Superior temporal gyrus (tissue), 1 donor: ENCODE measurements around the gene RARB.
A peak's percentile ranks its signal among the peaks of the same experiment; 100 is the strongest.

Source experiments
- DNase-seq: peaks from one replicate; pipeline ENCODE4 v3.0.0-alpha.2; 2016; ENCODE audit errors: extremely low spot score

RARB gene

DNA sequence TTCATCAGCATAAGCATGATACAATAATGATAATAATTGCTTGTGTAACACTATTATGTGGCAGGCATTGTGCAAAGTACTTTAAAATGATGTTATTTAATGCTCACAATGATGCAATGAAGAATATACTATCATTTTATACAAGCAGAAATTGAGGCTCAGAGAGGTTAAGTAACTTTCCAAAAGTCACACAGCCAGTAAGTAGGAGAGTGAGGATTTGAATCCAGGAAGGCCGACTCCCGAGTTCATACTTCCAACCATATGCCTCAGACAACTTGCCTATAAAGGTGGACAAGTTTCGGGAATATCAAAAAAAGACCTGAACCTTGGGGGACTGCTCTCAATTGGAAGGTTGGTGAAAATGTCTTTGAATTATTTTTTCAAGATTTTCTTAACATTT is 19.9 kb downstream of the RARB start:
- DNase-seq, result no peak

DNA sequence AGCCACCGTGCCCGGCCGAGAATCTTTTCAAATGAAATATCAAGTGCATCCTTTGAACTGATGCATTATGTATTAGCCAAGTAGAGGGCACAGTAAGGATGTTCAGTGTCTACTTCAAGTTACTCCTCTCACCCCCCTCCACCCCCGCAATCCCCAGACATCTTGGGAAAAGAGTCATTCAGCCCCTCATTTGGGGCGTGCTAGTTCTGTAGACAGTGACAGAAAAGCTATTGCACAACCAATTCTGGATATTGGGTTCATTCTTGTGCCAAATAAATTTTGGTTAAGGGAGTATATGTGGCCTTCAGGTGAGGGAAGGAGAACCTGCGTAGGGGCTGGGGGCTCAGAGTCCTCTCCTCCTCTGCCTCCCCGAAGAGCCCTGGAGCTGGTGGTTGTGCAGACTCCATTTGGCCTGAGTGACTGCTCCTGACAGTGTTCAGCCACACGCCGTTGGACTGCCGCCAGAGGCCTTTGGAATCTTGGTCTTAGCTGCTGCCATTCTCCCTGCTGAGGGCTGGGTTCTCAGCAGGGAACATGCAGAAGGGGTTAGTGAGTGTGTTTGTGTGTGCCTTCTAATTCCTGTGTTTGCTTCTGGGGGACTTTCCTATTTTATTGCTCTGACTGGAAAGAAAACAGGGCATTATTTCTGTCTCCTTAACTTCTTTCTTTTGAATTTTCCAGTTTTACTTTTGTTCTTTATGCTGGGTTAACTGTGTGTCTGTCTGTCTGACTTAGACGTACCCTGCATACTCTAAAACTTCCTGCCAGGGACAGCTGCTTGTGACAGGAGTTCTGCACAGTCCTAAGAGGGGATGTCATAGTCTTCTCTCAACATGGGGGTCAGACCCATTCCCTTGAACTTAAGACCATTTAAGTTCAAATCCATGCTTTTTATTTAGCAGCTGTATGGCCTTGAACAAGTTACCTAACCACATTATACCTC is 21.0 kb downstream of the RARB start:
- DNase-seq, result no peak

DNA sequence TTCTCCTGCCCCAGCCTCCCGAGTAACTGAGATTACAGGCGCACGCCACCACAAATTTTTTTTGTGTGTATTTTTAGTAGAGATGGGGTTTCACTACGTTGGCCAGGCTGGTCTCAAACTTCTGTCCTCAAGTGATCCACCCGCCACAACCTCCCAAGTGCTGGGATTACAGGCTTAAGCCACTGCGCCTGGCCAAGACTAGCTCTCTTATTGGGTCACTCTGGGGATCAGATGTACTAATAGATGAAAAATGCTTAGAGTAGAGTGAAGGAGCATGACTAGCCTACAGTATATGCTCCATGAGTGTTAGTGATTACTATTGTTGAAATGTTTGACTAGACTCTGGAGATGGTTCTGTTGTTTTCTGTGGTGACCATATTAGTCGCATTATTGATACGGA is 21.8 kb downstream of the RARB start:
- no peak for DNase-seq

DNA sequence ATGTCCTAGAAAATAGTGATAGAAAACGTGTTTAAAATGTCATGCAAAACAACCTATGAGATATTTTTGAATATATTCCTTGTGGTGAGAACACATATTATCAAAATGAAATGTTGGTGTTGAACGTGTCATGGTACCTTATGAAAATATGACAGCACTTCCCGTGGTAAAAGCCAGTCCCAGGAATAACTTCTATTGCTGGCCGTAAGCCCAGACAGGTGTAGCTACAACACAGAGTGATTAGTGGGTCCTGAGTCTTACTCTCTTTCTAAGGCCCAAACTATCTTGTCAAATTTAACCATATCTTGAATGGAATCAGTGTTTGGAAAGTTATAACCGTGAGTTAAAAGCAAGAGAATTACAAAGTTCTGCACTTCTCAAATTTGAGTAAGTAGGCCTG is 24.1 kb downstream of the RARB start:
- no peak for DNase-seq

DNA sequence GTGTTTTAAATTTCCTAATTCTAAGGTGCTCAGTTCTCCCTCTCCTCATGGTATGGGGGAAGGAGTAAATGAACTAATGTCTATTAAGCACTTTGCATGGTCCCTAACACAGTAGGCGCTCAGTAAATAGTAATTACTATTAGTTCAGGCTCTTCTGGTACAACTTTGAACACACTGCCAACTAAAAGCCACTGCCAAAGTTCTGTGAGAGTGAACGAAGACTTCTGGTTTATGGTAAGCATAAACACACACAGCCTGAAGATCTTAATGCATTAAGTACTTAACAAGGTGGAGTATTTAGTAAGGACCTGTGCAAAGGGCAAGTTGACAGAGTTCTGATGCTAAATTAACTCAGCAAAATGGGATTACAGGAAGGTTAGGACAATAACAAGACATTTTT is 24.7 kb downstream of the RARB start:
- DNase-seq, result no peak

DNA sequence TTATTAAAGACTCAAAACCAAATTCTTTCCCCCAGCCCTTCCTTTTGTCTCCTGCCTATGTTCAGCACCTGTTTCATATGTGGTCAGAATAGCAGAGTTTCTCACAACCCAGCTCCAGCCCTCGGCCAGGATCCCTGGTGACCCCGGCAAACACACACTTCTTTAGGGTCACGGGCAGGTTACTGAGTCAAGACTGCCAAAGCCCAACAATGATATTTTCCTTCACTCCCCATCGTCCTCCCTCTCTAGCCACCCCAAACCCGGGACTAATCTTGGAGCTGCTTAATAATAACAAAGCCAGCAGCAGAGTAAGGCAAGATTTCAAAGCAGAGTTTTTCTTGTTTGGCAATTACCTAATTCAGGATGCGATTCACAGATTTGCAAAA is 25.5 kb downstream of the RARB start:
- no peak for DNase-seq

DNA sequence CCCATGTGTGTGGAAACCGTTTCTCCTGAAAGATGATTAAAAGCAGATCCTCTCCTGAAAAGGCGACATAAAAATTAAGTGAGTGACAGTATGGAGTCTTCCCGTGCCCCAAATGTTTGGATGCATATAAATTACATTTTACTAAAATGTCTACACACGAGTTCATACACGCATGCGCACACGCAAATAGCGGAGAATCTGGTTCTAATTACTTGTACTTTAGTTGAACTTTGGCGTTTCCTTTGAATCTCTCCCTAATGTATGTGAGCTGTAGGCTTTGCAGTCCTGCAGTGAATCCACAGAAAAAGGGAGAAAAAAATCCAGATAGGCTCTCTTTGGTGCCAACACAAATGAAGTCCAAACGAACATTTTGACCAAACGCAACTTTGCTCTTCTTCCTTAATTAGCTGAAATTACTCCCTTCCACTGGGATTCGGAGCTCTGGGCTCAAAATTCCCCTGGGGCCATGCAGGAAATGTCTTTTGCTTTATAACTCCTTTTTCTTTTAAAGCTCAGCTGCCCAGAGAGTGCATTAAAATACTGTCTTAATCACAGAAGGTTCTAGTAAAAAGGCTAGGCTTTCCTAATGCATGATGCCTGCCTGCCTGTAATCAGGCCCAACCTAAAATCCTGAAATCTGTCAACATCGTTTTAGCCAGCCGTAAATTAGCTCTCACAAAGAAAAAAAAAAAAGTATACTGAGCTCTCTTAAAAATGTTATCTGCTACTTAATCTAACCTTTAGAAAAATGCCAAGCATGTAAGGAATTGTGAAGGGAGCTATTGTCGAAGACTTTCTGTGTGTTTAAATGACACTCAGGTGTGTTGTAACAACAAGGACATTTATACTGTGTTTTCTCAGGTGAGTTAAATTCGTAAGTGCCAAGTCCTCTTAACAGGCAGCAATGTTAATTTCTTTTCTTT is 26.2 kb downstream of the RARB start:
- DNase-seq, result no peak

DNA sequence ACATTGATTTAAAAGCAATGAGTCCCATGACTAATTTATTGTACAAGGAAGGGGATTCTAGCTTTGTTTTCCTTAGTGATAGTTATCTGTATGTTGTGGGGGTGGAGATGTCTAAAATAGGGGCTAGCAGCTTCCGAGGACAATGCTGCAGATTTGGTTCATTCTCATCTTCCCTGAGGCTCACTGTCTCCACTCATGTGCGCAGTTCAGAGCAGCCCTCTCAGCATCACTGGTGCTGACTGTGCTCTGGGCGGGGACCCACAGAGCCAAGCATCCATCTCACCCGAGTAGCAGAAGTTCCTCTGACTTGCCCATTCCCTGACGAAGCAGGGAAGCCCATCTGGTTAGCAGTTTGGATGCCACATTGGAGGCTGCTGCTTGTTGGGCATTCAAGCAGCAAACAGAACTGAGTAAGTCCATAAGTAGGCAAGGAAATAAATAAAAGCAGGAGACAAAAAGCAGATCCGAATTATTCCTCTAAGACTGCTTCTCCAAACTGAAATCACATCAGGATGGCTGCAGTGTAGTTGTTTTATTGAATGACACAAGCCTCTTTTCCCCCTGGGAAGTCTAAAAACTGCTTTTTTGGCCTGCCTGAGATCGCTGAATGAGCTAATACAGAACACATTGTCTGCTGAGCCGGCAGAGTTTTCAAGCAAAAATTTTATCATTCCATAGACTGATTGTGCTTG is 27.5 kb downstream of the RARB start:
- DNase-seq, result peak; percentile 68

DNA sequence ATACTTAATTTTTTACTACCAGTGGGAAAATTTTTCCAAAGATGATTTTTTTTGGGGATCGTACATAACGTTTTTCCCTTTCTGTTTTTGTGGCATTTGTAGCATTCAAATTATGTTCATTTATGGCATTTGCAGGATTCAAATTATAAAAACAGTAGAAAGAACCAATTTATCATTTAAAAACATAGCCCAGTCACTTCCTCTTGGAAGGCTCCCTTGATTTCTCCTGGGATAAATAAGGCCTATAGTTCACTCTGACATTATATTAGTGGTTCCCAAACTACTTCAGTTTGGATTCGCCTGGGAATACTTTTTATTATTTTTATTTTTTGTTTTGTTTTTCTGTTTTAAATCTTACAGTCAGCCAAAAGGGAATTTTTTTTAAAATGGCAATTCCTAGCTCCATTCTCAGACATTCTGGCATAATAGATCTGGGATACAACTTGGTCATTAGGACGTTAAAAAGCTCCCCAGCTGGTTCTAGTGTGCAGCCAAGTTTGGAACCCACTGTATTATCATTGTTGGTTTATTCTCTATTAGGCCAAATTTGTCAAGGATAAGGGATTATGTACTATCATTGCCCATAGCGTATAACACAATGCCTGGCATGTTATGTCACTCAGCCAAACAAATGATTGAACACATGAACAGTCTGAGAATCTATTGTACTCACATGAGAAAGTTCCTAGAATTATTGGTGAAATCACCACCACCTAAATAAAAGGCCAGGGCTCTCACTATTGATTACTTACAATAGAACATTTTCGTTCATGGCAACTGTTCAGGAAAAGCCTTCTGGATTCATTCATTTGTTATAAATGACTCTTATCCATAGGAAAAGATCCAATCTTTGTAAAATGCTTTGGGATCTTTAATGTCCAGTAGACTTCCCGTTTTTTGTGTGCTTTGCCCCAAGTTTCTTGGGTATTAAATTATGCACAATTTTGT is 28.9 kb downstream of the RARB start:
- DNase-seq, result no peak

DNA sequence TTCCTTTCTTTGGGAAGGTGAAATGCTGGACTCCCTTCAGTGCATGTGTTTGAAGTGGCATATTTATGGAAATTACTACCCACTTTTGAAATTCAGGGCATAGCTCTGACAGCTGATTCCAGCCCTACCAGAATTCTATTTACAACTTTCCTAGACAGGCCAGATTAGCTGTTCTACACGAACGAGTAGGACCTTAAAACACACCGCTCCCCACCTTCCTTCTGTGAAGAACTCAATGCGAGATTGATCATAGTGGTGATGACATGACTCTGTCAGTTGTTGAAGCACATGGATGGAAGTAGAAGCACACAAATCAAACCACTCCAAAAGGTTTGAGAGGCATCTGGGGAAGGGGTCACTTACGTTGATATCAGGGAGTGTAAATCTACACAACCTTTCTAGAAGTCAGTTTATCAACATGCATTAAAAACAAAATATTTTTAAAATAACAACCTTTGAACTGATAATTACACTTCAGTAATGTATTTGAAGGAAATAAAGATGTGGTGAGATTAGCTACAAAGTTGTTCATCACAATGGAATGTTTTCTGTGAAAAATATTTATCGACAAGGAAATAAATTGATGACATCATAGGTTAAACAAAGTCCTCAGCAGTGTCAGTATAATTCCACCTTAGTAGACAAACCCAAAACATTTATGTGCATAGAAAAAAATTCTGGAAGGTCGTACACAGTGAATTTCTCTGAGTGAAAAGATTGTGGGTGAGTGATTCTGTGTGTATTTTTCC is 29.8 kb downstream of the RARB start:
- no peak for DNase-seq

DNA sequence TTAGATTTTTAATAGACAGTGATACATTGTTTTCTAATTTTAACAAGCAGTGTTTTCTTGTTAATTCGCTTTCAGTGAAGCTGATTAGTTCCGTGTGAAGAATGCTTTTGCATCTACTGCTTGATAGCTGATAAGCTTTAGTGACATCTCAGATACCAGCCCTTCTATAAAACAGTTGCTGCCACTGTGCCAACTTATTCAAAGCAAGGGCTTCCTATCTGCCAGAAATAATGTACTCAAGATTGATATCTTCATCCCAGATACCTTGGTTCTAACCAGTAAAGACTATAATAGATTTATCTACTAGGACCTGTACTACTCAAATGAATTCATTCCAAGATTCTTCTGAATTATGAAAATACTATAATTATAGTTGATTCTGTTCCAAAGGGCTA is 30.4 kb downstream of the RARB start:
- no peak for DNase-seq

DNA sequence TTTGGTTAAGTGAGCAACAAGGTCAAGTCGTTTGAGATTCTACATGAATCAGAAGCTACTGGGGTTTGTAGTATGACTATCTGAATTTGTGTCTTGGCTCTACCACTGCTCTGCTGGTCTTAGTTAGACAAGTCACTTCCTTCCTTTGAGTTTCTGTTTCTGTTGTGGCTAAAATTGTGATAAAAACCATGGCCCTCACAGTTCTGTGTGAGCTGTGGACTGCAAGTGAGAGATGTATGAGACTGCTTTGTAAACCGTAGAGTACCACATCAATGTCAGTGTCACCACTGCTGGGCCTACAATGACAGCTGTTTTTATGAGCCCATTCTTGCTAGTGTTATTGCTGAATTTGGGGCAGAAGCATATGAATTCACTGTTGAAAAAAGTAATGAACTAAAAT is 32.7 kb downstream of the RARB start:
- DNase-seq, result no peak

DNA sequence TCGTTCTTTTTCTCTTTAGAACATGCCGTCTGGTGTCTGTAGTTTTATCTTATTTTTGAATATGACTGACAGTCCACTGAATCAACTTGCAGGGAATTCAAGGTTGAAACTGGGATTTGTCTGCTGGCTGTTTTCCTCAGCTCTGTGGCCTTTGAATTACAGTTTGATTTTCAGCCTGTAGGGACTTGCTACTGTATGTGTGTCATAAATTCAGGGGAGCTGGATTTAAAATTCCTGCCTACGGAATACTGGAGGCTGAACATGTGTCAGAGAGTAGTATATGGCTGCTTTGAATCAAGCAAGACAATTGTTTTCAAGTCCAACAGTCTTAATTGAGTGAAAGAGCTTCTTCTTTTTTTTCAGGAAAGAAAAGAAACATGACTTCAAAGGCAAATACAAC is 33.9 kb downstream of the RARB start:
- no peak for DNase-seq

DNA sequence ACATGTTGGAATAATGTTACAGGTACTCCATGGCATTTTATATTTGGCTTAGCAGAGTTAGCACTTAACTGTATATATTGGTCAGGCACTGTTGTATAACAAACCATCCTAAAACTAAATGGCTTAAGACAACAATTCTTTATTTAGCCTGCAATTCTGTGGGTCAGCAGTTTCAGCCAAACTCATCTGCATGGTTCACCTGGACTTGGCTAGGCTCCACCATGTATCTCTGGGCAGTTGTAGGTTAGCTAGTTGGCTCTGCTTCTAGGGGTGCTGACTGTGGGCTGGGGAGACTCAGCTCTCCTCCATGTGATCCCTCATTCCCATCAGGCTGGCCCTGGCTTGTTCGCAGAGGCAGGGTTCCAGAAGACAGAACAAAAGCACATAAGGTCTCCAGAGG is 34.4 kb downstream of the RARB start:
- no peak for DNase-seq

DNA sequence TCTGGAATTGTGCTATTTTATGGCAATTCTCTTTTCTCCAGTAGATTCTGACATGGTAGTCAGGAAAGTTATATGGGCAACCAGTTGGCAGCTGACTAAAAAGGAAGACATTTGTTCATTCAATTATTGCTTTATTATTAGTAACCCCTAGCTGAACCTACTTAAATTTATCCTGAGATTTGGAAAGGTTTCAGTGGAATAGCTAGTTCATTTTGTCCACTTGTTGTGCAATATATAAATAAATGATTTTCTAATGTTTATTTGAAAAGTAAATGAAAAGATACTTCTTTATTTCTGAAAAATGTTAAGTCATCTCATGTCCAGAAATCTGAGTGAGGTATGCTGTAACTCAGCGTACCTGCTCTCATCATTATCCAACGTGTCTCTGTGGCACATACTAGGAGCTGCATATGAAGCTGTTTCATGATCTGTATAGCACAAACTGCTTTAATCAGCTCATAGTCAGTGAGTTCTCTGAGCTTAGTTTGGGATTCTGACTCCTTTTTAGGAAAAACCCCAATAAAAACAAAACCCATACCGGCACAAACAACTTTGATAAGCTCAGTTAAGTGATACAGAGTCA is 35.9 kb downstream of the RARB start:
- DNase-seq, result no peak

DNA sequence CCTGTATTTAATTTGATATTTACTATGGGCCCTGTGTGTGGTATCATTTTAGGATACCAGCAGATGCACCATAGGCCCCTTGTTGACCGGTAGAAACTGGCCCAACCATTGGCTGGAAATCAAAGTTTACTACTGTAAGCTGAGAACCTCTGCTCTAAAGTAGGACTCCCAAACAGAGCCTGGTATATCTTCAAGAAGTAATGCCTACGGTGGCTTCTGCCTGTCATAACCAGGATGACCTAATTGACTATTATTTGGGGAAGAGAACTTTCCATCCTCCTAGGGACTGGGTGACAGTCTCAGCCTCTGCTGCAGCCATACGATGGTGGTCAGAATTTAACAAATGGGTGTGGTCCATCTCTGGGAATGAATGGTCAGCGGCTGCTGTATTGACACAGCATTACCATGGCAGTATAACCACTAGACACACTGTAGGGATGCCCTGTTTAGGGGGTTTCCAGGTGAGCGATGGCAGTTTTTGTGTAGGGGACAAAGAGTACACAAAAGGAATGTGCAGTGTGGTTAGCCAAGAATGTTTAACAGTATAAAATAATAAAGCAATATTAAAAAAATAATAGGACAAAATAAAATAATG is 37.3 kb downstream of the RARB start:
- DNase-seq, result no peak

DNA sequence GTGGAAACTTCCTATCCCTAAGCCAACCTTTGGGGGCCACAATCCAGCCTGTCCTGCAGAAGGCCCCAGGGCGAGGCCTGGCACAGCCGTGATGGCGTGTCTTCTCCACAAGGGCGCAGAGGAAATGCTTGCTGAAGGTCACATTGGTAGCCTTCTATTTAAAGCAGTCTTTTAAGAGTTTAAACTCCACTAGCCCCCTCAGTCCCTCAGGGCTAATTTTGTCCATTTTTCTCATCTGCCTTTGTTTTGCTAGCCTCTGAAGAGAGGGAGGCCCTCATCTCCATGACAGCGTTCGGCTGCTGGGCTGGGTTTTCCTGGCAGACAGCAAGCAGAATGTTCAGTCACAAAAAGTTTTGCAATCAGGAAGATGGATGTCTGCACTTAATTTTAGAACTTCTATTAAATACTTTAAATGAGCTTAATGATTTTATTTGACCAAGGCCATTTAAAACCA is 40.8 kb downstream of the RARB start:
- DNase-seq, result no peak

DNA sequence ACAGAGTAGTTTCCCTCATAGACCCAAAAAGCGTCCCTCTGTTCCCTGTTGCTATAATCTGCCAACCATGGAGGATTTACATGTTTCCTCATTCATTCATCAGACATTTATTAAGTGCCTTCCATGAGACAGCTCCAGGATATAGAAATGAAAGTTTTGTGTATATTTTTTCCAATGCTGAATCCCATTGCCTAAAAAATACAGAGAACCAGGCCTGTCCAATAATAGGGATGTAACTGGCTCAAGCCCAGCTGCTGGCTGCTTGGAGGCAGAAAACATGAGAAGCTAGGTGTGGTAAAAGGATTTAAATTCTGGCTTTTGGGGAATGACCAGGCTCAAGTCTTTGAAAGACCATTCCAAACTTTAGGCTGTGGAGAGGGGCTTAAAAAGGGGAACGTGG is 41.5 kb downstream of the RARB start:
- DNase-seq, result no peak

DNA sequence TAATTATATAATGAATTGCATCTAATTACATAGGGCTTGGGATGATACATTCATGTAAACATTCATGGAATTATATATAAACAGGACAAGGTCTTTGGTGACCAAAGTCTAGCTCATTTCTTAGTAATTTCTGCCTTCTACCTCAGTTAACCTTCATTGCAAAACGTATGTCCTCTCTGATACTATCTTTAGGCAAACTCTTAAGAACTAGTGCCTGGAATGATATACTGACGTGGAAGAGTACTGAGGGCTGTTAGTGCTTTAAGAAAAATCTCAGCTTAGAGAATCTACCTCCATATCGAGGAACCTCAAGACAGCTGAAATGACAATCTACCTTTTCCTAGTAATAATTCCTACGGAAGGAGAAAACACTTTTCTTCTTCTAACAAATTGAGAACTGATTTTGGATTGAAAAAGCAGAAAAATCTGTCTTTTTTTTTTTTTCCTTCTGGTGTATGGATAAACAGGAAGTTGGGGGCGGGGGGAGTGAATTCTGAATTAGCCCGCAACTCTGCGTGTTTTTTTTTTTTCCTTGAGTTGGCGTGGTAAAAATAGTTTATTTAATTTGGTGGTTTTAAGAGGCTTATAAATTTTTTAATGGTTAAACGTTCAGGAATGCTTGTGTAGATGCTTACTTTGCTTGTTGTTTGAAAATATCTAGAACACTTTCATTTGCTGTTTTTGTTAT is 43.2 kb downstream of the RARB start:
- DNase-seq, result no peak
